Left lung (tissue), 10 donors: ENCODE measurements around the gene PHRF1. TPM values are rescaled to one million over a fixed set of nuclear protein-coding genes. Genes with fewer than 3 reads are reported as not detected.

ENCODE experiments used
- ATAC-seq: fragments of 200-7000 bp; cut with Tn5 transposase; one replicate; pipeline ENCODE4 v1.9.1; 2020; ENCODE audit warnings: moderate library complexity
- DNase-seq, 4 donors: peaks; one replicate each; pipeline ENCODE4 v3.0.0-alpha.2; 2013 to 2020
- H3K27ac ChIP-seq, 2 donors: fragments of 200-600 bp; sonication (generic) in 1 of 2; one replicate each; pipeline versions ENCODE4 v1.5.0 to v1.8.0; 2020 to 2021
- H3K27me3 ChIP-seq, 2 donors: fragments of 200-600 bp; sonication (generic) in 1 of 2; one replicate each; pipeline versions ENCODE4 v1.5.0 to v1.8.0; 2020 to 2021
- H3K36me3 ChIP-seq, 2 donors: fragments of 200-600 bp; sonication (generic) in 1 of 2; one replicate each; pipeline versions ENCODE4 v1.5.0 to v1.8.0; 2020 to 2021
- H3K4me1 ChIP-seq, 2 donors: fragments of 200-600 bp; one replicate each; pipeline ENCODE4 v1.8.0; 2021
- H3K4me3 ChIP-seq, 2 donors: fragments of 200-600 bp; sonication (generic) in 1 of 2; one replicate each; pipeline versions ENCODE4 v1.5.0 to v1.8.0; 2020 to 2021; ENCODE audit warnings: mild to moderate bottlenecking in 1 of 2
- H3K9me3 ChIP-seq, 2 donors: fragments of 200-600 bp; sonication (generic) in 1 of 2; one replicate each; pipeline versions ENCODE4 v1.5.0 to v1.8.0; 2020 to 2021
- intact Hi-C, 2 donors: fragments of 100-400 bp; cut with DNase I; formaldehyde crosslinking; loops; one replicate each; pipeline versions ENCODE4 v1.11.2 to v1.14.2; 2022
- polyA plus RNA-seq, 6 donors: library from polyadenylated mRNA; unstranded; fragments of 120-200 nt; gene quantifications; one replicate each; pipeline ENCODE4 v1.2.1, GENCODE V29; 2013; ENCODE audit not compliant: insufficient read length in 6 of 6
- total RNA-seq, 2 donors: library from RNA; stranded (reverse); fragmentation: NEBNext Ultra II Directional; extraction: Animal tissue kit (Norgen Biotek cat#: 25700); gene quantifications; one replicate each; pipeline ENCODE4 v1.2.1, GENCODE V29; 2021
- TF ChIP-seq, protein P1 (sequence below), 2 donors: fragments of 200-600 bp; sonication (generic) in 1 of 2; IDR thresholded peaks; one replicate each; pipeline versions ENCODE4 v1.5.0 to v1.8.0; 2021; ENCODE audit warnings: antibody characterized with exemption in 2 of 2
- donor health status: DM: no; HTN: yes; CAD: no.
- donor health status: DM: no; HTN: no; CAD: no.

PHRF1 gene
- total and polyA plus RNA-seq, 8 donors: 18.6 to 32.7 (median 23.8) TPM

DNA sequence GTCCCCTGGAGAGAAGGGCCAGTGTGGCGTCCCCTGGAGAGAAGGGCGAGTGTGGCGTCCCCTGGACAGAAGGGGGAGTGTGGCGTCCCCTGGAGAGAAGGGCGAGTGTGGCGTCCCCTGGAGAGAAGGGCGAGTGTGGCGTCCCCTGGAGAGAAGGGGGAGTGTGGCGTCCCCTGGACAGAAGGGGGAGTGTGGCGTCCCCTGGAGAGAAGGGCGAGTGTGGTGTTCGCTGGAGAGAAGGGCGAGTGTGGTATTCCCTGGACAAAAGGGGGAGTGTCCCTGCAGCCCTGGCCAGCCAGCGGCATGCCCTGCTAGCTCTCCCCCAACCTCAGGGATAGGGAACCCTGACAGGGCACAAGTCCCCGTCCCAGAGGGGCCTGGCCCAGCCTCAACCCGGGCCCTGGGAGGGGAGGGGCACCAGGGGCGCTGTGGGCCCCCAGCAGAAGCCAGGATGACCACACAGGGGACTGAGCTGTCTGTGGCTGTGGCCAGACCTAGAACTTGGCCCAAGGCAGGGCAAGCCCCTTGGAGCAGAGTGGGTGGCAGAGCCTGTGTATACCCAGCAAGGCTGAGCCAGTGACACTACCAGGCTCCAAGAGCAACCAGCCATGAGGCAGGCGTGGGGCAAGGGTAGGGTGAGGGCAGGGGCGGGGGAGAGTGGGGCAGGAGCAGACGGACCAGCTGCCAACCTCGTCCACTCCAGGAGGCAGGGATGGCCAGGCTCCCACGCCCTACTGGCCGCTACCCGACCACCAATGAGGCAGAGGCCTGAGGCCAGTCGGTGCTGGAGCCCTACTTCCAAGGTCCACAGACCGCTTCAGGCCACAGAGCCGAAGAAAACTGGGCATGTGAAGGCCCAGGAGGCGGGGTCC is 45.1 kb upstream of the PHRF1 start:
- Histone ChIP-seq H3K27ac (no peak overlapping the region), H3K4me1 (peaks cover 0 to 24% of the 10 kb centered on the region in 2 donors), H3K4me3 (no peak overlapping the region), H3K36me3 (peaks cover 0 to 32% of the 10 kb centered on the region in 2 donors), H3K27me3 (peaks cover 0 to 4% of the 10 kb centered on the region in 2 donors), H3K9me3 (no peaks in the 10 kb centered on the region)
- peak in 1 of 4 donors; percentile 30 for DNase-seq
- intact Hi-C loops: no loop called here
- TF ChIP-seq, protein P1, sequence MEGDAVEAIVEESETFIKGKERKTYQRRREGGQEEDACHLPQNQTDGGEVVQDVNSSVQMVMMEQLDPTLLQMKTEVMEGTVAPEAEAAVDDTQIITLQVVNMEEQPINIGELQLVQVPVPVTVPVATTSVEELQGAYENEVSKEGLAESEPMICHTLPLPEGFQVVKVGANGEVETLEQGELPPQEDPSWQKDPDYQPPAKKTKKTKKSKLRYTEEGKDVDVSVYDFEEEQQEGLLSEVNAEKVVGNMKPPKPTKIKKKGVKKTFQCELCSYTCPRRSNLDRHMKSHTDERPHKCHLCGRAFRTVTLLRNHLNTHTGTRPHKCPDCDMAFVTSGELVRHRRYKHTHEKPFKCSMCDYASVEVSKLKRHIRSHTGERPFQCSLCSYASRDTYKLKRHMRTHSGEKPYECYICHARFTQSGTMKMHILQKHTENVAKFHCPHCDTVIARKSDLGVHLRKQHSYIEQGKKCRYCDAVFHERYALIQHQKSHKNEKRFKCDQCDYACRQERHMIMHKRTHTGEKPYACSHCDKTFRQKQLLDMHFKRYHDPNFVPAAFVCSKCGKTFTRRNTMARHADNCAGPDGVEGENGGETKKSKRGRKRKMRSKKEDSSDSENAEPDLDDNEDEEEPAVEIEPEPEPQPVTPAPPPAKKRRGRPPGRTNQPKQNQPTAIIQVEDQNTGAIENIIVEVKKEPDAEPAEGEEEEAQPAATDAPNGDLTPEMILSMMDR (IDR thresholded peaks at IDR 0.05): no peak
- ATAC-seq: no peak

DNA sequence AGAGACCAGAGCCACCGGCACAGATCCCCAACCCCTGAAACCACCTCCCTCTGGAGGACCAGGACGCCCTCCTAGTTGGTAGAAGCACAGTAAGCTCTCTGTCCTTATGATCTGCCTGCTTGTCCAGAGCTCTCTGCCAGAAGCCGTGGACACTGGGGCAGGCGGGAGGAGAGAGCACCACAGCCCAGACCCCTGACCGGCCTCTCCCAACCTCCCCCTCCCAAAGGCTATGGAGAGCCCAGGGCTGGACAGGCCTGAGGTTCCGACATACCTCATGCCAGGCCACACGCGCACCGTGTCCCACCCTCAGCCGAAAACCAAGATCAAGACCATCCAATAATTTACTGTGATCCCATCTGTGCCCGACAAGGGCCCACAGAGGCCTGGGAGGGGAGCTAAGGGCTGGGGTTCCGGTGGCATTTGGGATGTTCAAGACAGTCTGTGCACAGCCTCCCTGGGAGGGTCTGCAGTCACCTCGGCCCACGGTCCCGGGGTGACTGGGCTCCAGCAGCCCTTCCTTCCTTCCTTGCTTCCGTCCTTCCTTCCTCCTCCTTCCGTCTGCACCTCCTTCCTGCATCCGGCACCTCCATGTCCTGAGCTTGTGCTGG is 44.2 kb upstream of the PHRF1 start:
- H3K9me3 ChIP-seq: no peaks in the 10 kb centered on the region
- H3K27me3 ChIP-seq: peaks cover 0 to 13% of the 10 kb centered on the region in 2 donors
- peaks cover 0 to 32% of the 10 kb centered on the region in 2 donors for H3K36me3 ChIP-seq
- H3K27ac ChIP-seq: no peak overlapping the region
- no peak for DNase-seq
- peaks cover 6 to 32% of the 10 kb centered on the region in 2 donors for H3K4me1 ChIP-seq
- no peak overlapping the region for H3K4me3 ChIP-seq
- no peak for ATAC-seq
- TF ChIP-seq, protein P1 (IDR thresholded peaks at IDR 0.05): no peak
- intact Hi-C loops: no loop called here

DNA sequence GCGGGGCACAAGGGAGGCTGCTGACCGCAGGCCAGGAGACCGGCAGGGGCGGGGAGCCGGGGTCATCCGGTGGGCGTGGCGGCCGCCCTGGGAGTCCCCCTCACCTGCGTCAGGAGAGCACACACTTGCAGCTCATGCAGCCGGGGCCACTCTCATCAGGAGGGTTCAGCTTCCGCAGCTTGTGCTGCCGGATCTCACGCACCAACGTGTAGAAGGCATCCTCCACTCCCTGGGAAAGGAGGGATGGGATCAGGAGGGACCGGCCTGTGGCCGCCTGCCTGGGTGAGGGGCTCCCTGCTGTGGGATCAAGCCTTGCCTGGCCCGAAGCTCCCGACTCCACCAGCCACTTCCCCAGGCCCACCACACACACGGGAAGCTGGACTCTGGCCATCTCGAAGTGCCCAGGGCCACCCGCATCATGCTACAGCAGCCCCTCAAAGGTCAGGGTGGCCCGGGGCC is 43.7 kb upstream of the PHRF1 start:
- H3K4me3 ChIP-seq: no peak overlapping the region
- H3K27ac ChIP-seq: no peak overlapping the region
- intact Hi-C loops: no loop called here
- DNase-seq (no peak), ATAC-seq (no peak)
- H3K27me3 ChIP-seq: peaks cover 0 to 18% of the 10 kb centered on the region in 2 donors
- TF ChIP-seq, protein P1 (IDR thresholded peaks at IDR 0.05): no peak
- no peaks in the 10 kb centered on the region for H3K9me3 ChIP-seq
- peaks cover 0 to 32% of the 10 kb centered on the region in 2 donors for H3K36me3 ChIP-seq
- peaks cover 11 to 37% of the 10 kb centered on the region in 2 donors for H3K4me1 ChIP-seq

DNA sequence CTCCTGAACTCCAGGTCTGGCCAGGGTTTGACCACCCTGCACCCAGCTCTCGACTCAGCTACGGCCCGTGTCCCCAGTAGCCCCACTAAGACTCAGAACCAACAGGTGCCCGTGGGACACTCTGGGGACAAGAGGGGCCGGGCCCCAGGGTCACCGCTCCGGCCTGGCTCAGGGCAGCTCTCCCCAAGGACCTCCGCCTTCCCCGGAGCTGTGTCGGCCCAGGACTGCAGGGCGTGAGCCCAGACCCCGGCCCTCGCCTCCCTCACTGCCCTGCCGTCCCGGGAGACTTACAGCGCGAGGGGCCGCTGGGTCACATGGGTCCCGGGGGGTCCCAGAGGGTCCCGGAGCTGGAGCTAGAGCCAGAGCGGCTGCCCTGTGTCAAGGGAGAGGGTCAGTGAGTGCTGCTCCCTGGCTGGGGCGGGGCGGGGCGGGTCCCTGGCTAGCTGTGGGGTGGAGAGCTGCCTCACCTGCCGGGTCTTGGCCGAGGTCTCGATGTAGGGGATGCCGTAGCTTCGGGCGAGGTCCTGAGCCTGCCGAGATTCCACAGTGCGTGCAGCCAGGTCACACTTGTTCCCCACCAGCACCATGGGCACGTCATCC is 43.2 kb upstream of the PHRF1 start:
- H3K4me3 ChIP-seq: no peak overlapping the region
- peaks cover 0 to 32% of the 10 kb centered on the region in 2 donors for H3K36me3 ChIP-seq
- DNase-seq (no peak), ATAC-seq (no peak)
- H3K9me3 ChIP-seq: no peaks in the 10 kb centered on the region
- intact Hi-C loops: no loop called here
- no peak overlapping the region for H3K27ac ChIP-seq
- peaks cover 14 to 43% of the 10 kb centered on the region in 2 donors for H3K4me1 ChIP-seq
- peaks cover 0 to 23% of the 10 kb centered on the region in 2 donors for H3K27me3 ChIP-seq
- TF ChIP-seq, protein P1 (IDR thresholded peaks at IDR 0.05): no peak
